HepG2 (cell line): ENCODE data around the gene PIAS3. TPM values are rescaled to one million over a fixed set of nuclear protein-coding genes. Genes with fewer than 3 reads are reported as not detected.

Experiments
- AFF4 ChIP-seq: sonication (generic); formaldehyde crosslinking; IDR thresholded peaks from 2 replicates; pipeline ENCODE4 v1.4.0; 2020; ENCODE audit warnings: missing genetic modification reagents
- ARID5B ChIP-seq: IDR thresholded peaks from 2 replicates; pipeline ENCODE4 v1.4.0; 2020; ENCODE audit warnings: mild to moderate bottlenecking, missing genetic modification reagents
- CBFB ChIP-seq: sonication (generic); formaldehyde crosslinking; IDR thresholded peaks from 2 replicates; pipeline ENCODE4 v1.4.0; 2020; ENCODE audit warnings: missing genetic modification reagents
- NFRKB ChIP-seq: fragments of 450-650 bp; IDR thresholded peaks from 2 replicates; pipeline ENCODE4 v1.6.1; 2017
- SNAPC2 ChIP-seq: sonication (generic); formaldehyde crosslinking; IDR thresholded peaks from 2 replicates; pipeline ENCODE4 v1.8.1; 2022; ENCODE audit warnings: mild to moderate bottlenecking, missing genetic modification reagents
- TBX3 ChIP-seq: fragments of 450-650 bp; IDR thresholded peaks from 2 replicates; pipeline ENCODE4 v1.6.1; 2017; ENCODE audit warnings: antibody characterized with exemption, mild to moderate bottlenecking, inconsistent platforms, borderline replicate concordance
- ZMAT3 ChIP-seq: sonication (generic); formaldehyde crosslinking; conservative IDR thresholded peaks from 2 replicates; pipeline ENCODE4 v1.7.0; 2021; ENCODE audit warnings: missing genetic modification reagents
- ZNF407 ChIP-seq: sonication (generic); formaldehyde crosslinking; IDR thresholded peaks from one replicate; pipeline ENCODE4 v1.5.1; 2020; ENCODE audit warnings: mild to moderate bottlenecking, missing genetic modification reagents; ENCODE audit errors: not compliant biosample characterization
- ZNF501 ChIP-seq: sonication (generic); formaldehyde crosslinking; IDR thresholded peaks from 2 replicates; pipeline ENCODE4 v1.5.1; 2020; ENCODE audit warnings: mild to moderate bottlenecking, moderate library complexity, missing genetic modification reagents
- ZNF720 ChIP-seq: sonication (generic); formaldehyde crosslinking; IDR thresholded peaks from 2 replicates; pipeline ENCODE4 v1.4.0; 2020; ENCODE audit warnings: missing genetic modification reagents
- ZNF891 ChIP-seq: sonication (generic); formaldehyde crosslinking; IDR thresholded peaks from 2 replicates; pipeline ENCODE4 v1.5.0; 2020; ENCODE audit warnings: mild to moderate bottlenecking, missing genetic modification reagents
- polyA plus RNA-seq, 8 experiments: library from polyadenylated mRNA; depleted of rRNA in 3 of 8; stranded (reverse) in 7 of 8; unstranded in 1 of 8; fragments of >200 nt; fragmentation: Illumina TruSeq in 4 of 8; extraction: Trizol in 4 of 8; gene quantifications; 2 replicates each; pipeline versions ENCODE4 v1.2.1 to v1.2.3, GENCODE V29; 2011 to 2016; ENCODE audit warnings: low read depth in 4 of 8, missing spikeins in 1 of 8, mixed read lengths in 1 of 8; ENCODE audit not compliant: insufficient read depth in 1 of 8
- total RNA-seq, 5 experiments: library from RNA; depleted of rRNA; stranded (reverse); fragments of >200 nt; fragmentation: Illumina TruSeq; extraction: Trizol; gene quantifications; 2 replicates each; pipeline ENCODE4 v1.2.3, GENCODE V29; 2016; ENCODE audit warnings: low read depth in 1 of 5

The PIAS3 gene
- total and polyA plus RNA-seq, 2 of the 13 experiments (the other 11 are each of a cell fraction or from before 2014, with no cell fraction given): 3.7 to 8.0 TPM

GRCh38 chr1:145858901-145859490, at the start of gene PIAS3 (continued):
- peak; percentile 67 for TF ChIP-seq ZNF407
- TF ChIP-seq ZNF891 (CRISPR knock-in tag): peak; percentile 30; the same call in 1 of the 2 replicates
- no peak for TF ChIP-seq NFRKB
- TF ChIP-seq AFF4: no peak
- TF ChIP-seq CBFB (CRISPR knock-in tag): peak; percentile 24; the same call in 1 of the 2 replicates
- TF ChIP-seq ARID5B (CRISPR knock-in tag): peak; percentile 53; the same call in 1 of the 2 replicates
- no peak; the same call in 1 of the 2 replicates for TF ChIP-seq ZNF501 (CRISPR knock-in tag)
- no peak for TF ChIP-seq ZNF720 (CRISPR knock-in tag)
- no peak for TF ChIP-seq ZMAT3 (CRISPR knock-in tag)
- TF ChIP-seq TBX3: no peak
- TF ChIP-seq SNAPC2: 0 out of 2 replicates have a peak, but pooled peaks have one; percentile 78
